ENCODE results near the gene SLC25A25.

Gene SLC25A25

DNA sequence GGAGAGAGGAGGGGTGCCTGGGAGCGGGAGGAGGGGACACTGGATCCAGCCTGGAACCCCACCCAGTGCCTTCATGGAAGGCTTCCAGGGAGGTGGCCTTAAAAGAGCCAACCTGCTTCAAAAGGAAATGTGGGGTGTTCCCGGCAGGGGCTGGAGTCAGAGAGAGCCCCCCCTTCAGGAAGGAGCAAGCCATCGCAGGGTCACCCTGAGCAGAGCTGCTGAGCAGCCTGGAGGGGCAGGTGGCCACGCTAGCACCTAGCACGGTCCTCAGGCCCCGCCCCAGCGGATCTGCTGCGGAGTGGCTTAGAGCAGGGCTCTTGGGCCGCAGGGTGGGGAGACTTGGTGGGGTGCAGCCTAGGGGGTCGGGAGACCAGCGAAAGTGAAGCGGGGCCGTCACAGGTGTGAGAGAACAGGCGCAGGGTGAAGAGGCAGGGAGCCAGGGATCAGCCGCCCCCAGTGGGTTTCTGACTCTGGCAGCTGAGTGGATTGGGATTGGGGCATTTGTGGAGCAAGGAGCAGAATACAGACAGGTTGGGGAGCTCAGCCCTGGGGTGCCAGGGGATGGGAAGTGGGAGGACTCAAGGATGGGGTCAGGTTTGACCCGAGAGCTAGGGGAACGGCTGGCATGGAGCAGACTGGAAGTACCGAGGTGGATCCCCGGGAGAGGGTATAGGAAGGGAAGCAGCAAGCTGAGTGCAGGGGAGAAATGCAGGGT lies 82.7 kb downstream of the SLC25A25 start:
- TF ChIP-seq, protein P1, sequence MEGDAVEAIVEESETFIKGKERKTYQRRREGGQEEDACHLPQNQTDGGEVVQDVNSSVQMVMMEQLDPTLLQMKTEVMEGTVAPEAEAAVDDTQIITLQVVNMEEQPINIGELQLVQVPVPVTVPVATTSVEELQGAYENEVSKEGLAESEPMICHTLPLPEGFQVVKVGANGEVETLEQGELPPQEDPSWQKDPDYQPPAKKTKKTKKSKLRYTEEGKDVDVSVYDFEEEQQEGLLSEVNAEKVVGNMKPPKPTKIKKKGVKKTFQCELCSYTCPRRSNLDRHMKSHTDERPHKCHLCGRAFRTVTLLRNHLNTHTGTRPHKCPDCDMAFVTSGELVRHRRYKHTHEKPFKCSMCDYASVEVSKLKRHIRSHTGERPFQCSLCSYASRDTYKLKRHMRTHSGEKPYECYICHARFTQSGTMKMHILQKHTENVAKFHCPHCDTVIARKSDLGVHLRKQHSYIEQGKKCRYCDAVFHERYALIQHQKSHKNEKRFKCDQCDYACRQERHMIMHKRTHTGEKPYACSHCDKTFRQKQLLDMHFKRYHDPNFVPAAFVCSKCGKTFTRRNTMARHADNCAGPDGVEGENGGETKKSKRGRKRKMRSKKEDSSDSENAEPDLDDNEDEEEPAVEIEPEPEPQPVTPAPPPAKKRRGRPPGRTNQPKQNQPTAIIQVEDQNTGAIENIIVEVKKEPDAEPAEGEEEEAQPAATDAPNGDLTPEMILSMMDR (IDR thresholded peaks at IDR 0.05; ENCODE audit: insufficient read depth, low read depth, low read length, missing control alignments) = peak; percentile 51
- peak; percentile 37 for DNase-seq (ENCODE audit: low read depth)
- H3K4me3 ChIP-seq (ENCODE audit: low read depth, low read length) = no peak overlapping the region

DNA sequence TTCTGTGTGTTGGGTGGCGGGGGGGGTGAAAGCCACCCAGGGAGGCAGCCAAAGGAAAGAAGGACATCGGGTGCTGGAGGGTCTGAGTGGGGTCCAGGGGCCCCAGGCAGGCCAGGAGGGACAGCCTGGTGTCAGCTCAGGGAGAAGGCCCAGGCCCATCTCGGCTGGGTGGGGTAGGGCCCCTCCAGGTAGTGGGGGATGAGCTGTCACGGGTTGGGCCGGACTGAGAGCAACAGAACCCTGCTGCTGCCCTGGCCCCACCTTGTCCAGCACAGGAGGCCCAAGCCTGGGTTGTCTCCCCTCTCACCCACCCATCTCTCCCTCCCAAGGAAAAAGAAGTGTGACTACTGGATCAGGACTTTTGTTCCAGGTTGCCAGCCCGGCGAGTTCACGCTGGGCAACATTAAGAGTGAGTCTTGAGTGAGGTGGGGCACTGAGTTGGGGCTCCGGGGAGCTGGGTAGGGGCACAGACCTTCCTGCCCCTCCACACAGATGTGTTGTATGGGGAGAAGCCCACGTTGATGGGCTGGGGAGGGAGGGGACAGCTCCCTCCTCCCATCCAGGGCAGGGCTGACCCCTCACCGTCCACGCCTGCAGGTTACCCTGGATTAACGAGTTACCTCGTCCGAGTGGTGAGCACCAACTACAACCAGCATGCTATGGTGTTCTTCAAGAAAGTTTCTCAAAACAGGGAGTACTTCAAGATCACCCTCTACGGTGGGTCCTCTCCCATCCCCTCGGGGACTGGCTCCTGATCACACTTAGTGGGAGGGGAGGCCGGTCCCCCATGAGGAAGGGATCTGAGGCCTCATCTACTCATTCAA lies 83.5 kb downstream of the SLC25A25 start:
- DNase-seq (ENCODE audit: low read depth) = no peak
- TF ChIP-seq, protein P1 (IDR thresholded peaks at IDR 0.05; ENCODE audit: insufficient read depth, low read depth, low read length, missing control alignments) = no peak
- H3K4me3 ChIP-seq (ENCODE audit: low read depth, low read length) = no peak overlapping the region

DNA sequence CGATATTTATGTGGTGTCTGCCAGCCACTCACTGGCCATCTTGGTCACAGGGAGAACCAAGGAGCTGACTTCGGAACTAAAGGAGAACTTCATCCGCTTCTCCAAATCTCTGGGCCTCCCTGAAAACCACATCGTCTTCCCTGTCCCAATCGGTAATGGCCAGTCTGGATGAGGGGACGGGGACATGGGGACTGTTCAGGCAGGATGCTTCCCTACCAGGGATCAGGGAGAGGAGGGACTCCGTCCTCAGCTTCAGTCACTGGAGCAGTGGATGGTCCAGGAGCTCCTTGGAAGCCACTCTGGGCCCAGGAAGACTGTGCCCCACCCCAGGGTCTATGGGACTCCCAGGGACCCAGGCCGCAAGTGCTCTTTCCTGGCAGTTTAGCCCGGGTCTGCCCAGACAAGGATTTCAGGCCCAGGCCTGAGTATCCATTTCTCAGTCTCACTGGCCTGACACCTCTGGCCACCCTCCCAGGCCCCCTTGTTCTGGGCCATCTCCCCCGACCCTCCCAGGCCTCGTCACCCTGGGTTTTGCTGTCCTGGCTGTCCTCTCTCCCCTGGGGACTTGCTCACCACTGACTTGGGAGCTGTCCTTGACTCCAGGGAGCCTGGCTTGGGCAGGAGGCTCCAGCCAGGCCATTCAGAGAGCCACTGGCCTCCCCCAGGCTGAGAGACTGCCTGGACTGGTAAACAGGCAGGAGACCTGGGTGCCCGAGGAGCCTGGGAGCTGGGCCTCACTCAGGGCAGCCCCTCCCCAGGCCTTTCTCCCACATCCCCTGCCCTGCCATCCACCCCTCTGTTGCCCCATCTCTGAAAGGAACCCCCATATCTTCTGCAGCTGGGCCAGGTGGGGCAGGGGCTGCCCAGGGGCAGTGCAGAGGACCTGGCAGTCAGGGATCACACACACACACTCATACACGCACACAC lies 84.4 kb downstream of the SLC25A25 start:
- TF ChIP-seq, protein P1 (IDR thresholded peaks at IDR 0.05; ENCODE audit: insufficient read depth, low read depth, low read length, missing control alignments) = no peak
- H3K4me3 ChIP-seq (ENCODE audit: low read depth, low read length) = no peak overlapping the region
- DNase-seq (ENCODE audit: low read depth) = no peak

DNA sequence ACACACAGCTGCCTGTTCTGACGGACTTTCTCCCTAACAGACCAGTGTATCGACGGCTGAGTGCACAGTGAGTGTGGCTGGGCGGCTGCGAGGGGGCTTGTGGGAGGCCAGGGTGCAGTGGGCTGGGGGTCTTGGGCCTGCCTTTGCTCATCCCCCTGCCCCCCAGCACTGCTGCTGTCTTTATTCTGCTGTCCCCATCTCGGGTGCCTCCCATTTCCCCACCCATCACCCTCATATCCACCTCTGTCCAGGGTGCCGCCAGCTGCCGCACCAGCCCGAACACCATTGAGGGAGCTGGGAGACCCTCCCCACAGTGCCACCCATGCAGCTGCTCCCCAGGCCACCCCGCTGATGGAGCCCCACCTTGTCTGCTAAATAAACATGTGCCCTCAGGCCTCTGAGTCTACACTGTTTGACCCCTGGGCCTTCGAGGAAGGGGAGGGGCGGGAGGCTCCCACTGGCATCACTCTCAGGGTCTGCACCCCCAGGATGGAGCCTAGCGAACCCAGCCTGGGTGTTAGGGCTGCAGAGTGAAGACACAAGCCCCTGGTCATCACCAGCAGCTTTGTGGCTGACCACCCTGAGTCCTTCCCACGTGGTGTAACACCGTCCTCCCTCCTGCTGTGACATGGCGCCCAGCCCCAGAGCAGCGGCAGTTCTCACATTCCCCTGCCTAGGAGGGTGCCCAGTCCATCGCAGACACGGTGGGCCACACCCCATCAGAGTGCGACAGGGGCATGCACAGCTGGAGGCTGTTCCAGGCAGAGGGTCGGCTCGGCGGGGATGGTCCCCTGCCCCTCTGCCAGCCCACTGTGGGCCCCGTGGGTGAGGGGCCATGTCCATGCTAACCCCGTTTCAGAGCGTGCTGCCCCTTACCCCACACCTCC lies 85.3 kb downstream of the SLC25A25 start:
- DNase-seq (ENCODE audit: low read depth) = no peak
- no peak overlapping the region for H3K4me3 ChIP-seq (ENCODE audit: low read depth, low read length)
- TF ChIP-seq, protein P1 (IDR thresholded peaks at IDR 0.05; ENCODE audit: insufficient read depth, low read depth, low read length, missing control alignments) = no peak

DNA sequence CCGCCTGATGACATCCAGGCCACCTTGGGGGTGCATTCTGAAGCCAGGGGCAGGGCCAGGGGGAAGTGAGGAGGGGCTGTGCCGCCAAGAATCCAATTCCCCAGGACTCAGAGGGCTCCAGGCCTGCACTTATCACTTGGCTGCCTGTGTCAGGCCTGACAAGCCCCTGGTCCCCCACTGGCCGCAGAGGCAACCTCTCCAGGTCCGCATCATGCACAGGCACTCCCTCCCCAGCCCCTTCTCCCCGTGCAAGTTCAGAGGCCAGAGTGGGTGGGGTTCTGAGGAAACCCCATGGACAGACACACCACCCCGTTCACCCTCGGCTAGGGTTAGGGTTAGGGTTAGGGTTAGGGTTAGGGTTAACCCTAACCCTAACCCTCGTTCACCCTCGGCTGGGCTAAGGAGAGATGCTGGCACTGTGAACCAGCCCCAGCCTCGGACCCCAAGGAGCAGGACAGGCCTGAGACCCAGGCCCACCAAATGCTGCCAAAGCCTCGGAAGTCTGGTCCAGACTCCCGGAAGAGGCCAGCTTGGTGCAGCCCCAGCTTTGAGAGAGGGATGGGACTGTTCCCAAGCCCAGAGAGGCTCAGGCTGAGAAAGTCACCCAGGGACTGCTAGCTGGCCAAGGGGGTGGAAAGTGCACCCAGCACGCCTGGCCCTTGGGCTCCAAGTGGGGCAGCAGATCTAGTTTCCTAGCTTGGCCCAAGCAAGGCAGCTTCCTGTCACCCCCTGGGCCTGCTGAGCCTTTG lies 86.1 kb downstream of the SLC25A25 start:
- TF ChIP-seq, protein P1 (IDR thresholded peaks at IDR 0.05; ENCODE audit: insufficient read depth, low read depth, low read length, missing control alignments) = no peak
- no peak for DNase-seq (ENCODE audit: low read depth)

More for the DNA sequence above, 86.1 kb downstream of the SLC25A25 start:
- H3K4me3 ChIP-seq (ENCODE audit: low read depth, low read length) = no peak overlapping the region

Data from GM12865 (cell line).